ENCODE data around the gene CSK. TPM values are rescaled to one million over a fixed set of nuclear protein-coding genes. Genes with fewer than 3 reads are reported as not detected.

The CSK gene
- polyA plus RNA-seq, 1 of the 3 experiments (the other 2 are of a cell fraction), result 53.1 TPM

- TF ChIP-seq TEAD4 (IDR thresholded peaks at IDR 0.05; ENCODE audit: borderline replicate concordance, insufficient read depth) (no peak), USF1 (IDR thresholded peaks at IDR 0.05; ENCODE audit: borderline replicate concordance, low read depth) (no peak), FOSL2 (IDR thresholded peaks at IDR 0.05; ENCODE audit: borderline replicate concordance, low read depth) (no peak), TAF1 (IDR thresholded peaks at IDR 0.05; ENCODE audit: borderline replicate concordance, low read depth, low read length) (no peak), REST (IDR thresholded peaks at IDR 0.05; ENCODE audit: low read depth, low read length) (no peak), CTCF (IDR thresholded peaks at IDR 0.05) (no peak)
Observed at GRCh38 chr15:74801311-74801997, 19.6 kb downstream of the CSK start (continued).

- 97% methylated on average over 6 of the region's 20 CpGs for WGBS (ENCODE audit: low lambda C conversion rate)
- no peaks in the 10 kb centered on the region for H3K27me3 ChIP-seq (ENCODE audit: insufficient read depth)
- peaks cover 6% of the 10 kb centered on the region; the same call in 1 of the 2 replicates for H3K79me2 ChIP-seq (ENCODE audit: insufficient read depth)
- POLR2A ChIA-PET, result no interaction called here
- H3K4me2 ChIP-seq, result no peak overlapping the region
- H2AFZ ChIP-seq (ENCODE audit: low read depth), result no peak overlapping the region
- H3K9me3 ChIP-seq, result no peaks in the 10 kb centered on the region
- no peak overlapping the region for H3K27ac ChIP-seq (ENCODE audit: low read depth in 2 of 2, low read length in 1 of 2)
- DNase-seq, result no peak
- no peaks in the 10 kb centered on the region for H3K9me2 ChIP-seq
- H3K9ac ChIP-seq, result no peak overlapping the region
- no peaks in the 10 kb centered on the region for H3K4me1 ChIP-seq (ENCODE audit: control insufficient read depth in 1 of 2, insufficient read depth in 2 of 2, low read depth in 1 of 2, low read length in 1 of 2)
- no peaks in the 10 kb centered on the region for H3F3A ChIP-seq (replicated peaks; ENCODE audit: insufficient read depth)
- H3K4me3 ChIP-seq (ENCODE audit: low read depth in 2 of 2, low read length in 1 of 2), result no peak overlapping the region
- peaks cover 29% of the 10 kb centered on the region for H4K20me1 ChIP-seq (ENCODE audit: insufficient read depth)
- CTCF ChIA-PET, result interaction anchor here (1.0 to 1.1 kb wide), 2 partner anchors 9 to 10 kb away, joined by 3 read pairs; no protein-coding TSS in a partner anchor
- peaks cover 0 to 55% of the 10 kb centered on the region in 2 experiments for H3K36me3 ChIP-seq (replicated peaks in 1 of 2; ENCODE audit: control insufficient read depth in 1 of 2, insufficient read depth in 2 of 2, low read length in 1 of 2)
- TF ChIP-seq IRF3 (IDR thresholded peaks at IDR 0.05; ENCODE audit: low read depth, low read length) (no peak), MAX (IDR thresholded peaks at IDR 0.05; ENCODE audit: low read depth) (no peak), TAF1 (IDR thresholded peaks at IDR 0.05; ENCODE audit: borderline replicate concordance, low read depth, low read length) (no peak), USF1 (IDR thresholded peaks at IDR 0.05; ENCODE audit: borderline replicate concordance, low read depth) (no peak), SIN3A (IDR thresholded peaks at IDR 0.05; ENCODE audit: borderline replicate concordance, low read depth, low read length) (no peak), PBX3 (IDR thresholded peaks at IDR 0.05) (no peak), ZBTB33 (IDR thresholded peaks at IDR 0.05; ENCODE audit: borderline replicate concordance, low read depth) (no peak)
Observed at GRCh38 chr15:74802290-74802689, 20.4 kb downstream of the CSK start.
